Measurements from ENCODE around the gene GOT1.

The GOT1 gene

DNA sequence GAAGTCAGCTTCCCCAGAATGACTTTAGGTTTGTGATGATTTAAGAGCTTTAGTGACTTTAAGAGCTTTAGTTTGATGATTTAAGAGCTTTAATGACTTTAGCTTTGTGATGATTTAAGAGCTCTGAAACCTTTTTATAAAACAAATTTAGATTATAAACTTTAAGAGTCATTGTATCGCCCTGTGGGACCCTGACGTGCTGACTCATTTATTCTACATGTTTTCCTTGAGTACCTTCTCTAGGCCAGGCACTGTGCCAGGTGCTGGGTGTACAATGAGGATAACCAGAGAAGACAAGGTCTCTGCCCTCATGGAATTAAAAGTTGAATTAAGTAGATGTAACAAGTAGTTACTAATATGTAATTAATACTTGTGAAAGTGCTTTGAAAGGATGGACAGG lies 55.9 kb downstream of the GOT1 start:
- H3K4me3 ChIP-seq (ENCODE audit: low read length): no peak overlapping the region
- no peak for DNase-seq (ENCODE audit: low read depth)
- TF ChIP-seq, protein P1, sequence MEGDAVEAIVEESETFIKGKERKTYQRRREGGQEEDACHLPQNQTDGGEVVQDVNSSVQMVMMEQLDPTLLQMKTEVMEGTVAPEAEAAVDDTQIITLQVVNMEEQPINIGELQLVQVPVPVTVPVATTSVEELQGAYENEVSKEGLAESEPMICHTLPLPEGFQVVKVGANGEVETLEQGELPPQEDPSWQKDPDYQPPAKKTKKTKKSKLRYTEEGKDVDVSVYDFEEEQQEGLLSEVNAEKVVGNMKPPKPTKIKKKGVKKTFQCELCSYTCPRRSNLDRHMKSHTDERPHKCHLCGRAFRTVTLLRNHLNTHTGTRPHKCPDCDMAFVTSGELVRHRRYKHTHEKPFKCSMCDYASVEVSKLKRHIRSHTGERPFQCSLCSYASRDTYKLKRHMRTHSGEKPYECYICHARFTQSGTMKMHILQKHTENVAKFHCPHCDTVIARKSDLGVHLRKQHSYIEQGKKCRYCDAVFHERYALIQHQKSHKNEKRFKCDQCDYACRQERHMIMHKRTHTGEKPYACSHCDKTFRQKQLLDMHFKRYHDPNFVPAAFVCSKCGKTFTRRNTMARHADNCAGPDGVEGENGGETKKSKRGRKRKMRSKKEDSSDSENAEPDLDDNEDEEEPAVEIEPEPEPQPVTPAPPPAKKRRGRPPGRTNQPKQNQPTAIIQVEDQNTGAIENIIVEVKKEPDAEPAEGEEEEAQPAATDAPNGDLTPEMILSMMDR (conservative IDR thresholded peaks at IDR 0.05; ENCODE audit: low read length): no peak

DNA sequence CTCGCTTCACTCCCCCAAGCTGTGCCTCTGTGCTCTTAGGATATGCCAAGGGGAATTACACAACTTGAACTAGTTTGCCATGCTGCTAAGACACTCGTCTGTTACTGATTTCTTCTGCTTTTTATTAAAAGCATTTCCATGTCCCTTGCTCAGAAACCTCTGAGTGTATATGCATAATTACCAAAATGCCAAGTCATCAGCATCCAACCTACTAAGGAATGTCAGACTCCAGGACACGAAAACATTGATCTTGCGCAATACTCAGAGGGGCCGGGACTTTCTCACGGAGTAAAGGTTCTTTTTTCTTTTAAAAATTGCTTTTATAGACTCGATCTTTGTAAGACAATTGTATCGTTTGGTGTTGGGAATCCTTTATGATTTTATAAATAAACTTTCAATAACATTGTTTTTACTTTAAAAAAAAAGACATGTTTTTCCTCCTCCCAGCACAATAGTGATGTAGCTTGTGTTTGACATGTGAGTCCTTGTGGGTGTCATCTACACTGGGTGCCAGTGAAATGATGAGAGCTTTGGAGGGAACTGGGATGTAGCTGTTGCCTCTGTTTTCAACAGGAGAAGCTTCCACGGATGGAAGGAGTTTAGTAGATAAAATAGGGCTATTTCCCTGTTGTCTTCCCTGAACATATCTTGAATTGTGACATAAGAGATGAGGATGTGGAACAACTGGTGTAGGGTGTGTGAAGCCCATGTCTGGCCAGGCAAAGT lies 57.7 kb downstream of the GOT1 start:
- DNase-seq (ENCODE audit: low read depth): peak; percentile 93
- TF ChIP-seq, protein P1 (conservative IDR thresholded peaks at IDR 0.05; ENCODE audit: low read length): no peak

DNA sequence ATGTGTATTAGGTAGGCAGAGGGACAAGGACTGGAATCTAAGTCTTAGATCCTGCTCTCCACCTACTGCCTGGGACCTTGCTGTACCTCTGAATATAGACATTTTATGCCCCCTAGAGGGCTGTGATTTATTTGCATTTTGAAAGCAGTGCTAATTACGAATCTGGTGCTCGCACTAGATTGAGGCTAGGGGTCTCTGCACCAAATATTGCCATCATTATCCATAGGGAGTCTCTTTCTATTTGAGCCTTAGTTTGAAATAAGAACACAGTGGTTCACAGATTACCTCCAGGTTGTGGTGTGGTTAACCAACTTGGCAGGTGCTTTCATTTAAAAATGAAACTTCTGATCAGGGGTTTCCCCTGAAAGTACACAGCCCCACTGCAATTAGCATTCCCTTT lies 59.4 kb downstream of the GOT1 start:
- no peak overlapping the region for H3K4me3 ChIP-seq (ENCODE audit: low read length)
- TF ChIP-seq, protein P1 (conservative IDR thresholded peaks at IDR 0.05; ENCODE audit: low read length): peak; percentile 56
- peak; percentile 58 for DNase-seq (ENCODE audit: low read depth)

More for the DNA sequence above, 57.7 kb downstream of the GOT1 start:
- no peak overlapping the region for H3K4me3 ChIP-seq (ENCODE audit: low read length)

DNA sequence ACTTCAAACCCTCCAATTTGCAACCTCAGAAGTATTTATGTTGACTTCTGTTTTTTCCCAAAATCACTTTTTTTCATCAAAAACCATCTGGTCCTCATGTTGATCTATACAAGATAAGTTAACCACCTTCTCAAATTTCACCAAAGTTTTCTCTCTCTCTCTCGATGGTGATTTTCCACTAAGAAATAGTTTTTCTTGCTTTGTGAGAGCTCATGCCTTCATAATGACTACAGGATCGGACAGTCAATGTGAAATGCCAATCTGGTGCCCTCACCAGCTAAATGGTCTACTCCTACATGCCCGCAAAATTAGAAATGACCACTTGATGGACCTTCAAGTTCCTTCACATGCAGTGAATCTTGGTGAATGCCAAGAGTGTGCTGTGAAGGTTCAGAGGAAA lies 60.9 kb downstream of the GOT1 start:
- TF ChIP-seq, protein P1 (conservative IDR thresholded peaks at IDR 0.05; ENCODE audit: low read length): no peak
- no peak overlapping the region for H3K4me3 ChIP-seq (ENCODE audit: low read length)
- DNase-seq (ENCODE audit: low read depth): peak; percentile 71

DNA sequence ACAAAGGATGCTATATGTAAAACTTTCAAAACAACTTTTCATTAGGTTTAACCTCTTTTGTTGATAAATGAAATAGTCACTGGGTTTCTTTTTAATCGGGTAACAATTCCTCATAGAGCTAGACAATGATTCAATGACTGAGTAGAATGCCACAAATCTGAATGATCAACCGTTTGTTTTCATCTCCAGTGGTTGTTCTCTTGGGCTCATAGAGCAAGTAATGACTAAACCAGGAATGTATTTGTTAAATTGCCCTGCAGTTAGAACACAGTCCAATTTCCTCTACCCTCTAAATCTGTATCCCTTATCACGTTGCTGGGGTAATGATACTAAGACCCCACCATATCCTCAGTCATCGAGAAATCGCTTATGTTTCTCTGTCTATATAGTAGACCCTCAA lies 61.3 kb downstream of the GOT1 start:
- peak; percentile 55 for DNase-seq (ENCODE audit: low read depth)
- no peak overlapping the region for H3K4me3 ChIP-seq (ENCODE audit: low read length)
- TF ChIP-seq, protein P1 (conservative IDR thresholded peaks at IDR 0.05; ENCODE audit: low read length): no peak

DNA sequence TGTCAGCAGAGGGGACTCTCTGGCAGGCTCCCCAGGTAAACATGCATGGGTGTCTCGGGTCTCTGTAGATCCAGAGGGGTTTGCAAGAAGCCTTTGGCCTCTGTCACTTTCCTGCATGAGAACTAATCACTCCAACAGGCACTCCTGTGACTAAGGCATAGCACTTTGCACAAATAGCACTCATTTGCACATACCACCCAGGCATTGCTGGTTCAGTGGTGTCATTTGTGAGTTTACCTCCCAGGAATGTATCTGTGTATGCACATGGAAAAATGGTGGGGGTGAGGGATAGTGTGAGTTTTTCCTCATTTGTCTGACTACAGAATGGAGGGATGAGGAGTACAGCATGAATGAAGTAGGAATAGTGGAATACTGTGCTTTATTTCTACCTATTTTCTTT lies 61.8 kb downstream of the GOT1 start:
- TF ChIP-seq, protein P1 (conservative IDR thresholded peaks at IDR 0.05; ENCODE audit: low read length): no peak
- H3K4me3 ChIP-seq (ENCODE audit: low read length): no peak overlapping the region
- peak; percentile 59 for DNase-seq (ENCODE audit: low read depth)

DNA sequence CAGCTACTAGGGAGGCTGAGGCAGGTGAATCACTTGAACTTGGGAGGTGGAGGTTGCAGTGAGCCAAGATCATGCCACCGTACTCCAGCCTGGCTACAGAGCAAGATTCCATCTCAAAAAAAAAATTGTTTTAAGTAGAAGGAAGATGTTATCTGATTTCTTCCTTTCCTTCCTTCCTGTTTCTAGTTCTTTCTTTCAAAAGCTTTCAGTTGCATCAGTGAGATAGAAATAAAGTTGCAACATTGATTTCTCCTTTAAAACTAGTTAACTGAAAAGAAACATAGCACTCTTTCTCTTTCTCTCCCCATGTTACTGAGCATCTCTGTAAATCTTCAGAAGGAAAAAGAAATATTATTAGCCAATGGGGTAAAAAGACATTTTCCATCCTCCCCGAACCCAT lies 63.8 kb downstream of the GOT1 start:
- H3K4me3 ChIP-seq (ENCODE audit: low read length): no peak overlapping the region
- TF ChIP-seq, protein P1 (conservative IDR thresholded peaks at IDR 0.05; ENCODE audit: low read length): no peak
- DNase-seq (ENCODE audit: low read depth): no peak
